Right ventricle myocardium inferior (tissue), 1 donor: Measurements from ENCODE around the gene DBNDD1. TPM values are rescaled to one million over a fixed set of nuclear protein-coding genes. Genes with fewer than 3 reads are reported as not detected.
A peak's percentile ranks its signal among the peaks of the same experiment; 100 is the strongest.
"Not testable (repeated sequence)": the region's sequence is repeated elsewhere in the genome, so short reads cannot be mapped to it uniquely, and the experiment has no call there.

Experiments used
- ATAC-seq: fragments of 200-7000 bp; cut with Tn5 transposase; one replicate; pipeline ENCODE4 v1.9.1; 2020; ENCODE audit warnings: mild to moderate bottlenecking, moderate library complexity
- DNase-seq: peaks from one replicate; pipeline ENCODE4 v3.0.0; 2021; ENCODE audit errors: missing footprints
- intact Hi-C: fragments of 100-400 bp; cut with DNase I; formaldehyde crosslinking; loops from one replicate; pipeline ENCODE4 v1.11.0; 2022
- long read RNA-seq: library from polyadenylated mRNA; unstranded; transcript quantifications from one replicate; pipeline ENCODE4 v2.0.0, GENCODE V29; 2021
- total RNA-seq: library from RNA; stranded (reverse); fragmentation: NEBNext Ultra II Directional; extraction: Animal tissue kit (Norgen Biotek cat#: 25700); gene quantifications from one replicate; pipeline ENCODE4 v1.2.1, GENCODE V29; 2021
- donor health status: DM: no; HTN: yes; CAD: no; lungs with severe emphysema.

Gene DBNDD1
- total RNA-seq = 6.7 TPM
- long read RNA-seq, transcript DBNDD1-201 (4 exons, 2,079 nt) = major isoform, 14 of 16 reads
- long read RNA-seq, partial matches to known transcripts = 0 of 16 reads
- long read RNA-seq, other reads (novel, unspliced or antisense) = 0 of 16 reads

DNA sequence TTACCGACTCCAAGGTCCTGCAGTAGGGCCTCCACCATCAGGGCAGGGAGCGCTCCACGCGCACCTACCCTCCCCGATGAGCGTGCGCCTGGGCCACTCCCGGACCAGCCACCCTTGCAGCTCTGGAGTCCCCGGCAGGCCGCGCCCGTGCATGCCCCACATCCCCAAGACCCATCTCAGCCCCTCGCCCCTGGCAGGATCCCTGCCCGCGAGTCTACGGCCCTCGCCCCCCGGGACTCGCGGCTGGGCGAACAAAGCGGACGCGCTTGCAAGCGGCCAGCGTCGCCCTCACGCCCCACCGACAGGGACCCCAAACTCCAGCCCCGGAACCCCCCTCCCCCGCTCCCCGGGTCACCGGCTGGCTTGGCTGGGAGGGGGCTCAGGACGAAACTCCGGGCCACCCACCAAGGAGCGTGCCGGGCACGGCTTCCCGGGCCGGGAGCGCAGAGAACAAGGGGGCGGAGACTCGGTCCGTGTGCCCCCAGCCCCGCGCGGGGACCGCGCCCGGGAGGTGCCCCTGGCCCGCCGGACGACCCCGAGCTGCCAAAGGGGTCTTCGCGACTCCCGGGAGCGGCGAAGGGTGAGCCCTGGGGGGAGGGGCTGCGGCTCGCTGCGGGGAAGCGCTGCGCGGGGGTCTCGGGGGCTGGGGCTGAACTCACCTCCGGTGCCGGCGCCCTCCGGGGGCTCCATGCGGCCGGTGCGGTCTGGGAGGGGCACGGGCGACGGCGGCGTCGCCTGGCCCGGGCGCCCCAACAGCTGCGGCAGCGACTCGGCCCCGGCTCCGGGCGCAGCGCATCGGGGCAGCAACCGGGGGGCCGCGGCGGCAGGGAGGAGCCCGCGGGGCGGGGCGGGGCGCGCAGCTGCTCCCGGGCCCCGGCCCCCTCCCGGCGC is at the start of gene DBNDD1:
TSS of gene DBNDD1 (minus strand) at position 805 of the 891 bp plus-strand sequence. CDS start at position 690, 115 bp downstream.
- no peak for ATAC-seq
- intact Hi-C loops = no loop called here
- DNase-seq = peak; percentile 71

GRCh38 chr16:90061437-90061836 is 42.2 kb upstream of the DBNDD1 start:
- intact Hi-C loops = no loop called here
- no peak for ATAC-seq

DNA sequence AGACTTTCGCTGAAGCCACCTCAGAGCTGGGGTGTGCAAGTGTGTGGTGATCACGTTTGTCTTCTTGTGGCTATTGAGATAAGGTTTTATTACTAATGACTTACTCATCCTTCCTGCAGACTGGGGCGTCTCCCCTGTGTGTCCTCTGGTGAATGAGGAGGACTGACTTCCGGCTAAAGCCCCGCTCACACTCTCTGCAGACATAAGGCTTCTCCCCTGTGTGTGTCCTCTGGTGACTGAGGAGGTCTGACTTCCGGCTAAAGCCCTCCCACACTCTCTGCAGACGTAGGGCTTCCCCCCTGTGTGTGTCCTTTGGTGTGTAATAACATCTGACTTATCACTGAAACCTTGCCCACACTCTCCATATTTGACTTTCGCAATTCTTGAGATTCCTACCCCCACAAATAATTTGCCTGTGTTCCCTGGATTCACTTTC is 38.5 kb upstream of the DBNDD1 start:
- DNase-seq (no peak), ATAC-seq (no peak)
- intact Hi-C loops = no loop called here

More at GRCh38 chr16:90061437-90061836, 42.2 kb upstream of the DBNDD1 start:
- DNase-seq = no peak

DNA sequence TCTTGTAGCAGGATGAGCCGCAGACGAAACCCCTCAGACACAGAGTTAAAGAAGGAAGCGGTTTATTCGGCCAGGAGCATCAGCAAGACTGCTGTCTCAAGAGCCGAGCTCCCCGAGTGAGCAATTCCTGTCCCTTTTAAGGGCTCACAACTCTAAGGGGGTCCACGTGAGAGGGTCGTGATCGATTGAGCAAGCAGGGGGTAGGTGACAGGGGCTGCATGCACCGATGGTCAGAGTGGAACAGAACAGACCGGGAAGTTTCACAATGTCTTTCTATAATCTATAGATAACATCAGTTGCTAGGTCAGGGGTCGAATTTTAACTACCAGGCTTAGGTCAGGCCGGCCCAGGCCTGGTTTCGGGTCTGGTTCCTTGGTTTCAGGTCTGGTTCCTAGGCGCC is 37.3 kb upstream of the DBNDD1 start:
- intact Hi-C loops, DNase-seq, ATAC-seq: not testable (repeated sequence)

DNA sequence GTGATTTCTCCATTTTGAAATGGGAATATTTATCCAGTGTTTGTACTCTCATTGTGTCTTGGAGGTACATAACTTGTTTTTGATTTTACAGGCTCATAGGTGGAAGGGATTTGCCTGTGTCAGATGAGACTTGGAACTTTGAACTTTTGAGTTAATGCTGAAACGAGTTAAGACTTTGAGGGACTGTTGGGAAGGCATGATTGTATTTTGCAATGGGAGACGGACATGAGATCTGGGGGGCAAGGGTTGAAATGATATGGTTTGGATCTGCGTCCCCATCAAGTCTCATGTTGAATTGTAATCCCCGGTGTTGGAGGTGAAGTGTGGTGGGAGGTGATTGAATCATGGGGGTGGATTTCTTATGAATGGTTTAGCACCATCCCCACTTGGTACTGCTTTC is 36.1 kb upstream of the DBNDD1 start:
- intact Hi-C loops = no loop called here
- DNase-seq (no peak), ATAC-seq (no peak)

GRCh38 chr16:90054554-90054953 is 35.3 kb upstream of the DBNDD1 start:
- intact Hi-C loops = no loop called here
- ATAC-seq = no peak
- no peak for DNase-seq

DNA sequence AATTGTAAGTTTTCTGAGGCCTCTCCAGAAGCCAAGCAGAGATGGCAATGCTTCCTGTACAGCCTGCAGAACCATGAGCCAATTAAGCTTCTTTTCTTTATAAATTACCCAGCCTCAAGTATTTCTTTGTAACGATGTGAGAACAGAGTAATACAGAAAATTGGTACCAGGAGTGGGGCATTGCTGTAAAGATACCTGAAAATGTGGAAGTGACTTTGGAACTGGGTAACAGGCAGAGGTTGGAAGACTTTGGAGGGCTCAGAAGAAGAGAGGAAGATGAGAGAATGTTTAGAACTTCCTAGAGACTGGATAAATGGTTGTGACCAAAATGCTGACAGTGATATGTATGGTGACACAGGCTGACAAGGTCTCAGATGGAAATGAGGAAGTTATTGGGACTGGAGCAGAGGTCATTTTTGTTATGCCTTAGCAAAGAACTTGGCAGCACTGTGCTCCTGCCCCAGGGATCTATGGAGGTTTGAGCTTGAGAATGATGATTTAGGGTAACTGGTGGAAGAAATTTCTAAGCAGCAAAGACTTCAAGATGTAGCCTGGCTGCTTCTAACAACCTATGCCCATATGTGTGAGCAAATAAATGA is 34.7 kb upstream of the DBNDD1 start:
- ATAC-seq = no peak
- intact Hi-C loops = no loop called here
- DNase-seq = no peak

GRCh38 chr16:90050969-90051368 is 31.7 kb upstream of the DBNDD1 start:
- no peak for DNase-seq
- intact Hi-C loops = no loop called here
- no peak for ATAC-seq

- ATAC-seq = no peak
- no peak for DNase-seq
- intact Hi-C loops = no loop called here
Measured at GRCh38 chr16:90048737-90049330, 29.6 kb upstream of the DBNDD1 start.

DNA sequence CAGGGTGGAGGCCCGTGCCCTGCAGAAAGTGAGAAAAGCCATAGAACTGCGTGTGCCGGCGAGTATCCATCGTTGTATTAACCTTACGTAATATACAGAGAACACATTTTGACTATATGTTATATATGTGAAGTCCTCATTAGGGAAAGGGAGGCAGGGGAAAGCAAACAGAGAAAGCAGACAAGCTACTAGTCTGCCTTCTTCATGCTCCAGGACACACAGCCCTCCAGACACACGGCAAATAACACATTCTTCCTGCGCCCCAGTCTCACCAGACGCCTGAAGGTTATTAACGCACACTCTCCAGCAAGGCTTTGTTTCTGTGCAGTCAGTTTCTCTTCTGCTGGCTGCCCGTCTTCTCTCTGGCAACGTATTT is 29.1 kb upstream of the DBNDD1 start:
- no peak for ATAC-seq
- DNase-seq = no peak
- intact Hi-C loops = no loop called here

- ATAC-seq = no peak
- intact Hi-C loops = no loop called here
- DNase-seq = no peak
Measured at GRCh38 chr16:90047714-90048346, 28.6 kb upstream of the DBNDD1 start.

DNA sequence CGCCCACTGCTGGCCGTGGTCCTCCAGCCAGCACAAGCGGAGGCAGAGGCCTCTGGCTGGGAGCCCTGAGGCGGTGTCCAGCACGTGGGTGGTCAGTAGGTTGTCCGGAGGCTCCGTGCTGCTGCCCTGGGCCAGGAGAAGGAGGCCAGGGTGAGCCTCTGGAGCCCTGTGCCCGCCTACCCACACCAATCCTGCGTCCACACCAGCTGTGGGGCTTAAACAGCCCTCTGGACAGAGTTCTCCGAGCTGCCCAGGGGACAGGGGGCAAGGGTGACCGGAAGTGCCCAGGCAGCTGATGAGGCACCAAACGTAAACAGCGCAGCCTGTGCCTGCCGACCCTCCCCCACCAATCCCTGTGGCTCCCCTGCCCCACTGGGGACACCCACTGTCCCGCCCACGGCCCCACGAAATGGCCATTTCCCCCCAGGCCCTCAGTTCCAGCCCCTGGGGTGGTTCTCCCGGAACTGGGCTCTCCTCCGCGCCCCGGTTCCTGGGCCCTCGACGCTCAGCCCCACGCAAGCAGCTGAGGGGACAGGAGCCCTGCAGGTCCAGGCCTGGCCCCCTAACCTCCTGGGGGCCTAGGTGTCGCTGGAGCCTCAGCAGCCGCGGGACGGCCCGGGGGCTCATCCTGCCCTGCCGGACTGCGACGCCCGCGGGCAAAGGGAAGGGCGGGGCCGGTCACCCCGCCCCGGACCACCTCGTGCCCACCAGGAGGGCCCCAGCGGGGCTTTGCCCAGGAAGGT is 27.9 kb upstream of the DBNDD1 start:
- intact Hi-C loops = no loop called here
- DNase-seq (no peak), ATAC-seq (peak; percentile 68)

DNA sequence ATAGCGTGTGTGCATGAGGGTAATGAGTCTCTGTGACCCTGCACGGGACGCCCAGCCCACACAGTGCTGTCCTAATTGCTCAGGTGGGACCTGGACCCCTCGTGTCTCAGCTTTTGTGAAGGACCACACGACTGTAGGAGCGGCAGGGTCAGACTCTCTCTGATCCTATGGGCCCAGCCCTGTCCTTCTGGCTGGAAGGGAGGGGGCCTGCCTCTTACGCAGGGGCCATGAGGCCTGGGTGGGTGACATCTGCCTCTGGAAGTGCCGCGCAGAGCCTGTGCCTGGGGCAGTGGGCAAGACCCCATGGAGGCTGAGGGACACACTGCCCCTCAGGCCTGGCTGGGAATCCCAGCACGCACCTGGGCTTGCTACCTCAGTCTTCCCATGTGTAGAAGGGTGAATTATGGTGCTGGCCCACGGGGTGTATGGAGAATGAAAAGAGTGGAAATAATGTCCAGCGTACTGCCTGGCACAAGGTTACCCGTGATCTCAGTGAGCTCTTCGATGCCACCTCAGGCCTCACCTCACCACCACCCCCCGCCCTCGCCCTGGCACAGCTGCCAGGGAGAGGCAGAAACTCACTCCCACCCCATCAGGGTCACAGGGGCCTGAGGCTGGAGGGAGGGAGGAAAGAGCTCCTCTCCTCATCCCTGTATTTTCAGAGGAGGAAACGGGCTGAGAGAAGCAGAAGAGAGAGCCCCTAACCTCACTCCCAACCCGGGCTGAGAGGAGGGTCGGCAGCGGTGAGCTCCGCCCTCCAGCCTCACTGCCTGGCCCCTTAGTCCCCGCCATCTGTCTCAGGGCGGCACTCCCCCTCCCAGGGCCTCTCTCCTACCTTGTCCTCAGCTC is 27.1 kb upstream of the DBNDD1 start:
- no peak for ATAC-seq
- DNase-seq = no peak
- intact Hi-C loops = no loop called here

DNA sequence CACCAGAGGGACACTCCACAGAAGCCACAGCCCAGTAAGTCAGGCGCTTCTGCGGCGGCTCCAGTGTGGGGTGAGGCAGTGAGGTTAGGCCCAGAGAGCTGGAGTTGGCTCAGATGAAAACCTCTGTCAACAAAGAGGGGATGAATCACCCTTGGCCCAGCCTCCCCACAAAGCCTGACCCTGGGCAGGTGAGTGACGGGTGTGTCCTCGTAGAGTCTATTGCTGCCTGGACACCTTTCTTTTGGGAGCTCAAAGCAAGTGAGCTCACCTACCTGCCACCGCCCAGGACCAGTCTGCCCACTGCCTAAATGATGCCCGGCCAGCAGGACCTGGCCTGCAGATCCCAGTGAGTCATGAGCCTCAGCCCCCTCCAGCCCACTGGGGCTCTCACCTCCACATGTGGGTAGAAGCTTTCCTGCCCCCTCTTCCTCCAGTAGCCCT is 24.9 kb upstream of the DBNDD1 start:
- intact Hi-C loops = no loop called here
- DNase-seq (no peak), ATAC-seq (no peak)

GRCh38 chr16:90043526-90043925 is 24.3 kb upstream of the DBNDD1 start:
- DNase-seq = no peak
- no peak for ATAC-seq
- intact Hi-C loops = no loop called here

DNA sequence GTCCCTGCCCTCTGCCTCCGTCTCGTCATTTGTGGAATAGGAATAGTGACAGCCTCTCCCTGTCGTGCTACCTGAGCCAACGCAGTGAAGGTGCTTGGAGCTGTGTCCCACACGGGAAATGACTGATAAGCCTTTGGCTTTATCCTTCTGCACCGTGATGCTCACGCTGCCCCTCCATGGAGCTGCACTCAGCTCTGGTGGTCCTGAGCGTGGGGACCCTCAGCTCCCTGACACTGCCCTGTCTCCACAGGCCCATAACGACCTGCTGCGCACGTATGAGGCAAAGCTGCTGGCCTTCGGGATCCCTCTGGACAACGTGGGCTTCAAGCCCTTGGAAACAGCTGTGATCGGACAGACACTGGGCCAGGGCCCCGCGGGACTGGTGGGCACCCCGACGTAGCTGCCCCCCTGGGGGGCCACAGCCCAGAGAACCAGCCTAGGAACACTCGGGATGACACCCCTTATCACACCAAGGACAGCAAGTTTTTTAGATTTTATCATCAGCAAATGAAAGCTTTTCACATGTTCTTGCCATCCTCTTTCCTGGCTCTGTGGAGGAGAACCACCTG is 23.8 kb upstream of the DBNDD1 start:
- intact Hi-C loops = no loop called here
- DNase-seq (no peak), ATAC-seq (no peak)

DNA sequence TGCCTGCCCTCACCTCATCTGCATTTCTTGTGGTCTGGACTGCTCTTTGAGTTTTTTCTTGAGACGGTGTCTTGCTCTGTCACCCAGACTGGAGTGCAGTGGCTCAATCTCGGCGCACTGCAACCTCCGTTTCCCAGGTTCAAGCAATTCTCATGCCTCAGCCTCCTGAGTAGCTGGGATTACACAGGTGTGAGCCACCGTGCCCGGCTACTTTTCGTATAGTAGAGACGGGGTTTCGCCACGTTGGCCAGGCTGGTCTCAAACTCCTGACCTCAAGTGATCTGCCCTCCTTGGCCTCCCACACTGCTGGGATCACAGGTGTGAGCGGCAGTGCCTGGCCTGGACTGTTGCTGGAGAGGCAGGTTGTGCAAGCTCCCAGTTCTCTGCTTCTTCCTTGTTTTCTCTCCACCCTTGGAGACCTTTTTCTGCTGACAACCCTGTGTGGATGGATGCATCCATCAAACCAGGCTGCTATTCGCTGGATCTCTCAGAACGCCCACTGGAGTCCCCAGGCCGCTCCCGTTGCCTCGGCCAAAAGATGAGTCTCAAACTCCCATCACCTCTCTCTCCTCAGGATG is 22.7 kb upstream of the DBNDD1 start:
- no peak for DNase-seq
- no peak for ATAC-seq
- intact Hi-C loops = no loop called here
